Measurements from ENCODE around the gene TACR2. TPM values are rescaled to one million over a fixed set of nuclear protein-coding genes. Genes with fewer than 3 reads are reported as not detected.

TACR2 gene
- polyA plus RNA-seq, 4 donors: 0.81 to 4.0 (median 0.86) TPM; not detected in 1

DNA sequence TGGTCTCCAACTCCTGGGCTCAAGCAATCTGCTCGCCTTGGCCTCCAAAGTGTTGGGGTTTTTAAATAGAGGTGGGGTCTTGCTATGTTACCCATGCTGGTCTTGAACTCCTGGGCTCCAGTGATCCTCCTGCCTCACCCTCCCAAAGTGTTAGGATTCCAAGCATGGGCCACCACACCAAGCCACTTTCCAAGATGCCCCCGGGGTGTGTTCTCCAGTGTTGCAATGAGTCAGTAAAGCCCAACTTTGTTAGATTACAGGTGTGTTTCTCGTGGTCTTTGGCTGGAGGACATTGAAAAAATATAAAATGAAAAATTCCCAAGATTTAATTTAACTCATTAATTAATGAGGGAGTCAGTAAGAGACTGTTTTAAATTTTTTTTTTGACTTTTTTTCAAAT is 29.2 kb downstream of the TACR2 start:
- H3K27ac ChIP-seq (ENCODE audit: low read depth in 1 of 3, low read length in 2 of 3): no peak overlapping the region
- H3K36me3 ChIP-seq (ENCODE audit: control insufficient read depth in 3 of 3, insufficient read depth in 2 of 3, low read depth in 1 of 3, low read length in 3 of 3): peaks cover 3 to 37% (median 10%) of the 10 kb centered on the region in 3 donors
- no peak for DNase-seq
- H3K9me3 ChIP-seq (ENCODE audit: control insufficient read depth in 2 of 2, insufficient read depth in 1 of 2, low read depth in 1 of 2, low read length in 1 of 2): no peaks in the 10 kb centered on the region
- FAIRE-seq: no peak
- WGBS, 3 donors: 85 to 92% (median 88%) methylated on average over 3 of the region's 3 CpGs
- no peak overlapping the region for H3K4me3 ChIP-seq (ENCODE audit: low read depth in 1 of 3, low read length in 3 of 3)
- H3K4me1 ChIP-seq (ENCODE audit: control insufficient read depth in 3 of 3, insufficient read depth in 2 of 3, low read depth in 1 of 3, low read length in 2 of 3): peaks cover 0 to 3% (median 0%) of the 10 kb centered on the region in 3 donors
- H3K27me3 ChIP-seq (ENCODE audit: control insufficient read depth in 3 of 3, insufficient read depth in 3 of 3, low read length in 3 of 3): no peaks in the 10 kb centered on the region

DNA sequence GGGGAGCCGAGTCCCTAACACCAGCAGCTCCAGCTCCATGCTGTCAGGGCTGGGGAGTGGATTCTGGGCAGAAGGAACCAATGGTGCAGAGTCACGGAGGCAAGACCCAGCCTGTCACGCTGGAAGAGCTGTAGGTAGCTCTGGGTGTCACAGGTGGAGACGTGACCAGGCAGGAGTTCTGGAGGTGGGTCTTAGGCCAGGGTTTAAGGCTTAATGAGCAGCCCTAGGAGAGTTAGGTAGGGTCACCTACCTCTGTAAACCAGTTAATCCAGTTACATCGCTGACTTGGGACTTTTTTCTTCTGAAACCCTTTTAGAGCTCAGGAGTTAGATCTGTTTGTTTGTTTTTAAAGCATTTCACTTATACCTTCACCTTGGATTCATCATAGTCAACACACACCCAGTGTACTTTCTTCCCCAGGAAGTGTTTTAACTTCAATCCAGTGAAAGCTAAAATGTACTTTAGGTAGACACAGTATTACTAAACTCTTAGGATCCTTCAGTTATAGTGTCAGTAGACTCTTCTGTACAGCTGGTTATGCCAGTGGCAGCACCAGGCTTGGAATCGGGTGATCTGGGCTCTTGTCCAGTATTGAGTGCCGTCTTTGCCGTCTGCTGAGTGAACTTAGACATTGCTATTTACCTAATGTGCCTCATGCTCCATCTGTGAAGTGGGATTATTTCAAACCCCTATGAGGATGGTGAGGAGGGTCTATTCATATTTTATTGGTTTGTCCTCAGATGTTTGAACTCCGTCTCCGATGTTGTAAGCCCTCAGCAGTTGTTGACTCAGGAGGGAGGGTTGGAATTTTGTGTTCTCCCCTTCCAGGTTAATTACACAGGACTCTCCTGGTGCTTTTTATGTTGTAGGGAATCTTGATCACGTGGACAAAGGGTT is 31.0 kb downstream of the TACR2 start:
- FAIRE-seq (no peak), DNase-seq (no peak)
- Histone ChIP-seq H3K4me1 (ENCODE audit: control insufficient read depth in 3 of 3, insufficient read depth in 2 of 3, low read depth in 1 of 3, low read length in 2 of 3) (no peaks in the 10 kb centered on the region), H3K36me3 (ENCODE audit: control insufficient read depth in 3 of 3, insufficient read depth in 2 of 3, low read depth in 1 of 3, low read length in 3 of 3) (peaks cover 3 to 33% (median 10%) of the 10 kb centered on the region in 3 donors), H3K4me3 (ENCODE audit: low read depth in 1 of 3, low read length in 3 of 3) (no peak overlapping the region), H3K27me3 (ENCODE audit: control insufficient read depth in 3 of 3, insufficient read depth in 3 of 3, low read length in 3 of 3) (no peaks in the 10 kb centered on the region), H3K27ac (ENCODE audit: low read depth in 1 of 3, low read length in 2 of 3) (no peak overlapping the region), H3K9me3 (ENCODE audit: control insufficient read depth in 2 of 2, insufficient read depth in 1 of 2, low read depth in 1 of 2, low read length in 1 of 2) (no peaks in the 10 kb centered on the region)
- 62 to 85% (median 78%) methylated on average over 11 of the region's 11 CpGs for WGBS, 3 donors

DNA sequence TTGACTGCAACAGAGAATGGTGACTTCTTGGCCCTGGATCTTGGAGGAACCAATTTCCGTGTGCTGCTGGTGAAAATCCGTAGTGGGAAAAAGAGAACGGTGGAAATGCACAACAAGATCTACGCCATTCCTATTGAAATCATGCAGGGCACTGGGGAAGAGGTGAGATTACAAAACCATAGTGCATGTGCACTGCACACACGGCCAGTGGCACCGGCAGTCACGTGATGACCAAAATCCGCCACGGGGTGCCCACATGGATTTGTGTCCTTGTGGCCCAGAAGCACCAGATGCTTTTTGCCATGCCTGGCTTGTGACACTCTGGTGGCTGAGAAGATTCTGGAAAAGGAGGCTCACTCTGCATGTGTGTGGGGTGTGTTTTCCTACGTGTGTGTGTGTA is 32.4 kb downstream of the TACR2 start:
- DNase-seq (no peak), FAIRE-seq (no peak)
- WGBS, 3 donors: 91 to 97% (median 96%) methylated on average over 10 of the region's 10 CpGs
- Histone ChIP-seq H3K9me3 (ENCODE audit: control insufficient read depth in 2 of 2, insufficient read depth in 1 of 2, low read depth in 1 of 2, low read length in 1 of 2) (no peaks in the 10 kb centered on the region), H3K27ac (ENCODE audit: low read depth in 1 of 3, low read length in 2 of 3) (no peak overlapping the region), H3K36me3 (ENCODE audit: control insufficient read depth in 3 of 3, insufficient read depth in 2 of 3, low read depth in 1 of 3, low read length in 3 of 3) (peaks cover 3 to 34% (median 13%) of the 10 kb centered on the region in 3 donors), H3K27me3 (ENCODE audit: control insufficient read depth in 3 of 3, insufficient read depth in 3 of 3, low read length in 3 of 3) (no peaks in the 10 kb centered on the region), H3K4me1 (ENCODE audit: control insufficient read depth in 3 of 3, insufficient read depth in 2 of 3, low read depth in 1 of 3, low read length in 2 of 3) (no peaks in the 10 kb centered on the region), H3K4me3 (ENCODE audit: low read depth in 1 of 3, low read length in 3 of 3) (no peak overlapping the region)

DNA sequence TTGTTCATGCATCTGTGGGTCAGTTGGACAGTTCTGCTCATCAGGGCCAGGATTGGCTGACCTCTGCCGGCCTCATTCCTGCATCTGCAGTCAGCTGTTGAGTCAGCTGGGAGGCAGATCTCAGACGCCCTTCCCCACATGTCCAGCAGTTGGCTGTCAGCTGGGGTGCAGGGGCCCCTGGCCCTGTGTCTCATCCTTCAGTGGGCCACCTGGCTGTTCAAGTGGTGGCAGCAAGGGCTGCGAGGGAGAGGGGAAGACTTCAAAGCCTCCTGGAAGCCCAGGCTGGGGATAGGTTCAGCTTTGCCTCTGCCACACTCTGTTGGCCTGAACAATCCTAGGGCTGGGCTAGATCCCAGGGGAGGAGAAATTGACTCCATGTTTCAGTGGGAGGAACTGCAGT is 33.2 kb downstream of the TACR2 start:
- H3K27me3 ChIP-seq (ENCODE audit: control insufficient read depth in 3 of 3, insufficient read depth in 3 of 3, low read length in 3 of 3): no peaks in the 10 kb centered on the region
- H3K9me3 ChIP-seq (ENCODE audit: control insufficient read depth in 2 of 2, insufficient read depth in 1 of 2, low read depth in 1 of 2, low read length in 1 of 2): no peaks in the 10 kb centered on the region
- H3K4me1 ChIP-seq (ENCODE audit: control insufficient read depth in 3 of 3, insufficient read depth in 2 of 3, low read depth in 1 of 3, low read length in 2 of 3): no peaks in the 10 kb centered on the region
- FAIRE-seq (no peak), DNase-seq (no peak)
- no peak overlapping the region for H3K27ac ChIP-seq (ENCODE audit: low read depth in 1 of 3, low read length in 2 of 3)
- H3K36me3 ChIP-seq (ENCODE audit: control insufficient read depth in 3 of 3, insufficient read depth in 2 of 3, low read depth in 1 of 3, low read length in 3 of 3): peaks cover 3 to 31% (median 13%) of the 10 kb centered on the region in 3 donors
- WGBS, 3 donors: 69 to 82% (median 75%) methylated on average over 3 of the region's 3 CpGs
- H3K4me3 ChIP-seq (ENCODE audit: low read depth in 1 of 3, low read length in 3 of 3): no peak overlapping the region

DNA sequence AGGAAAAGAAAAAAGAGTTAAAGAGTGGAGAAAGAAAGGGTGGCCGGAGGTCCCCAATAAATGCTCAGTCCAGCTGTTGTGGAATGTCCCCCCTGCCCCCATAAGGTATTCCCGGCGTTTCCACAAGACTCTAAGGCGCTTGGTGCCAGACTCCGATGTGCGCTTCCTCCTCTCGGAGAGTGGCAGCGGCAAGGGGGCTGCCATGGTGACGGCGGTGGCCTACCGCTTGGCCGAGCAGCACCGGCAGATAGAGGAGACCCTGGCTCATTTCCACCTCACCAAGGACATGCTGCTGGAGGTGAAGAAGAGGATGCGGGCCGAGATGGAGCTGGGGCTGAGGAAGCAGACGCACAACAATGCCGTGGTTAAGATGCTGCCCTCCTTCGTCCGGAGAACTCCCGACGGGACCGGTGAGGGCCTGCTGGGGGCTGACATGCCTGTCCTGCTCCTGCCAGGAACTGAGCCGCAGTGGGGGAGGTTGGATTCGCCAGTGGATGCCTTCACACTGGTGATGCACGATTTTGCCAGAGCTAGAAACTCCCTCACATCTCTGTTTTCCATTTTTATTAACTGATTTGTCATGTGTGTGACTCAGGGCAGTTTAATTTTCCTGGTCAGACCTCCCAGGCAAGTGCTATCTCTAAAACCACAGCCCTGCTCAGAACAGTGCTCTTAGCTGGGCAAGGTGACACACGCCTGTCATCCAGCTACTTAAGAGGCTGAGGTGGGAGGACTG is 34.2 kb downstream of the TACR2 start:
- Histone ChIP-seq H3K36me3 (ENCODE audit: control insufficient read depth in 3 of 3, insufficient read depth in 2 of 3, low read depth in 1 of 3, low read length in 3 of 3) (peaks cover 5 to 30% (median 8%) of the 10 kb centered on the region in 3 donors), H3K4me1 (ENCODE audit: control insufficient read depth in 3 of 3, insufficient read depth in 2 of 3, low read depth in 1 of 3, low read length in 2 of 3) (no peaks in the 10 kb centered on the region), H3K4me3 (ENCODE audit: low read depth in 1 of 3, low read length in 3 of 3) (no peak overlapping the region), H3K27me3 (ENCODE audit: control insufficient read depth in 3 of 3, insufficient read depth in 3 of 3, low read length in 3 of 3) (no peaks in the 10 kb centered on the region), H3K27ac (ENCODE audit: low read depth in 1 of 3, low read length in 2 of 3) (no peak overlapping the region), H3K9me3 (ENCODE audit: control insufficient read depth in 2 of 2, insufficient read depth in 1 of 2, low read depth in 1 of 2, low read length in 1 of 2) (no peaks in the 10 kb centered on the region)
- no peak for FAIRE-seq
- WGBS, 3 donors: 92 to 96% (median 95%) methylated on average over 26 of the region's 26 CpGs
- no peak for DNase-seq

DNA sequence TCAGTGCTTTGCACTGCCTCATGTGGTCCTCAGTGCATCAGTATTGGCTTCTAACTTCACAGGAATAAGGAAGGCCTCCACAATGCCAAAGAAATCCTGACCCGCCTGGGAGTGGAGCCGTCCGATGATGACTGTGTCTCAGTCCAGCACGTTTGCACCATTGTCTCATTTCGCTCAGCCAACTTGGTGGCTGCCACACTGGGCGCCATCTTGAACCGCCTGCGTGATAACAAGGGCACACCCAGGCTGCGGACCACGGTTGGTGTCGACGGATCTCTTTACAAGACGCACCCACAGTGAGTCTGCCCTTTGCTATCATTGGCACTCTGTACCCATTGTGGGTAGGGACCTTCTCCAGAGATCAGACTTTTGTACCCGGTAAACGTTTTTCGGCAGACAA is 36.9 kb downstream of the TACR2 start:
- no peak for FAIRE-seq
- no peaks in the 10 kb centered on the region for H3K9me3 ChIP-seq (ENCODE audit: control insufficient read depth in 2 of 2, insufficient read depth in 1 of 2, low read depth in 1 of 2, low read length in 1 of 2)
- DNase-seq: no peak
- H3K4me3 ChIP-seq (ENCODE audit: low read depth in 1 of 3, low read length in 3 of 3): no peak overlapping the region
- H3K27ac ChIP-seq (ENCODE audit: low read depth in 1 of 3, low read length in 2 of 3): no peak overlapping the region
- 96 to 98% (median 97%) methylated on average over 16 of the region's 16 CpGs for WGBS, 3 donors
- H3K4me1 ChIP-seq (ENCODE audit: control insufficient read depth in 3 of 3, insufficient read depth in 2 of 3, low read depth in 1 of 3, low read length in 2 of 3): no peaks in the 10 kb centered on the region
- H3K27me3 ChIP-seq (ENCODE audit: control insufficient read depth in 3 of 3, insufficient read depth in 3 of 3, low read length in 3 of 3): peaks cover 0 to 10% (median 0%) of the 10 kb centered on the region in 3 donors
- H3K36me3 ChIP-seq (ENCODE audit: control insufficient read depth in 3 of 3, insufficient read depth in 2 of 3, low read depth in 1 of 3, low read length in 3 of 3): peaks cover 3 to 33% (median 8%) of the 10 kb centered on the region in 3 donors

DNA sequence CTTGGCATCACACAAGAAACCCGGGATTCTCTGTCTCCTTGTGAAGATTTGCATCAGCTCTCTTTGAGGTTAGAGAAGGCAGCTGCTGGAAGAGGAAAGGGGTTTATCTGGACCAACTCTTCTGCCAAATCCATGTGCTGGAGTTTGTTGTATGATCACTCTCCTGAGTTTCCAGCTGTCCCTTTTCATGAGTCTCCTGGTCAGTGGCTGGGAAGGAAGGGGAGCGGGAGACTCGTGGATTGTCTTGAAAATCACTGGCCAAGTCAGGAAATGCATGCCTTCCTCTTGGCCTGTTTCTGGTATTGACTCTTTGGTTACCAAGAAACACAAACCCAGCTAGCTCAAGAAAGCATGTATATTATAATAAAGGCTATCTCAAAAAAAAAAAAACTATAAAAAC is 38.8 kb downstream of the TACR2 start:
- H3K27me3 ChIP-seq (ENCODE audit: control insufficient read depth in 3 of 3, insufficient read depth in 3 of 3, low read length in 3 of 3): peaks cover 0 to 10% (median 0%) of the 10 kb centered on the region in 3 donors
- H3K36me3 ChIP-seq (ENCODE audit: control insufficient read depth in 3 of 3, insufficient read depth in 2 of 3, low read depth in 1 of 3, low read length in 3 of 3): peaks cover 3 to 32% (median 6%) of the 10 kb centered on the region in 3 donors
- FAIRE-seq (no peak), DNase-seq (no peak)
- H3K4me3 ChIP-seq (ENCODE audit: low read depth in 1 of 3, low read length in 3 of 3): no peak overlapping the region
- H3K4me1 ChIP-seq (ENCODE audit: control insufficient read depth in 3 of 3, insufficient read depth in 2 of 3, low read depth in 1 of 3, low read length in 2 of 3): no peaks in the 10 kb centered on the region
- WGBS, 3 donors: 59 to 82% (median 79%) methylated on average over 3 of the region's 3 CpGs
- peak overlapping the region in 1 of 3 donors; percentile 19 for H3K27ac ChIP-seq (ENCODE audit: low read depth in 1 of 3, low read length in 2 of 3)
- no peaks in the 10 kb centered on the region for H3K9me3 ChIP-seq (ENCODE audit: control insufficient read depth in 2 of 2, insufficient read depth in 1 of 2, low read depth in 1 of 2, low read length in 1 of 2)

DNA sequence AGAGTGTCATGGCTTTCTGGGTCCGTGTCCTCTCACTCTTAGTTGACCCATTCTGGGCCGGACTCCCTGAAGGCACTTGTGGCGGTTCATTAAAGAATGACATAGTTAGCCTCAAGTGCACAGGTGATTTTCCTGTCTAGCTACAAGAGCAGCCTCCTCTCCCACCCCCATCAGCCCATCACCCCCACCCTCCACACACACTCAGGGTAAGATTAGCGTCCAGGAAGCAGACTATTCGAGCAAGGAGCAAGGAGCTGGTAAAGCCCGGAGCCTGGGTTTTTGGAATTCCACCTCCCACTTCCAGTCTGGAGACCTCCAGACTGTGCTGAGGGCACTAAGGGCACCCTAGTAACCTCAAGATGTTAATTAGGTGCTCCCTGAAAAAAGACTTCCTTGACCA is 39.5 kb downstream of the TACR2 start:
- Histone ChIP-seq H3K27me3 (ENCODE audit: control insufficient read depth in 3 of 3, insufficient read depth in 3 of 3, low read length in 3 of 3) (peaks cover 0 to 10% (median 0%) of the 10 kb centered on the region in 3 donors), H3K27ac (ENCODE audit: low read depth in 1 of 3, low read length in 2 of 3) (no peak overlapping the region), H3K4me3 (ENCODE audit: low read depth in 1 of 3, low read length in 3 of 3) (no peak overlapping the region), H3K9me3 (ENCODE audit: control insufficient read depth in 2 of 2, insufficient read depth in 1 of 2, low read depth in 1 of 2, low read length in 1 of 2) (no peaks in the 10 kb centered on the region), H3K36me3 (ENCODE audit: control insufficient read depth in 3 of 3, insufficient read depth in 2 of 3, low read depth in 1 of 3, low read length in 3 of 3) (peaks cover 3 to 26% (median 5%) of the 10 kb centered on the region in 3 donors), H3K4me1 (ENCODE audit: control insufficient read depth in 3 of 3, insufficient read depth in 2 of 3, low read depth in 1 of 3, low read length in 2 of 3) (no peaks in the 10 kb centered on the region)
- FAIRE-seq (no peak), DNase-seq (no peak)
- WGBS, 3 donors: 84 to 93% (median 90%) methylated on average over 6 of the region's 6 CpGs

Measured in small intestine (tissue), 7 donors.